ENCODE results near the gene ZBBX. TPM values are rescaled to one million over a fixed set of nuclear protein-coding genes. Genes with fewer than 3 reads are reported as not detected.

Gene ZBBX
- total RNA-seq, 1 donor from 2014 or later = 0.31 TPM

DNA sequence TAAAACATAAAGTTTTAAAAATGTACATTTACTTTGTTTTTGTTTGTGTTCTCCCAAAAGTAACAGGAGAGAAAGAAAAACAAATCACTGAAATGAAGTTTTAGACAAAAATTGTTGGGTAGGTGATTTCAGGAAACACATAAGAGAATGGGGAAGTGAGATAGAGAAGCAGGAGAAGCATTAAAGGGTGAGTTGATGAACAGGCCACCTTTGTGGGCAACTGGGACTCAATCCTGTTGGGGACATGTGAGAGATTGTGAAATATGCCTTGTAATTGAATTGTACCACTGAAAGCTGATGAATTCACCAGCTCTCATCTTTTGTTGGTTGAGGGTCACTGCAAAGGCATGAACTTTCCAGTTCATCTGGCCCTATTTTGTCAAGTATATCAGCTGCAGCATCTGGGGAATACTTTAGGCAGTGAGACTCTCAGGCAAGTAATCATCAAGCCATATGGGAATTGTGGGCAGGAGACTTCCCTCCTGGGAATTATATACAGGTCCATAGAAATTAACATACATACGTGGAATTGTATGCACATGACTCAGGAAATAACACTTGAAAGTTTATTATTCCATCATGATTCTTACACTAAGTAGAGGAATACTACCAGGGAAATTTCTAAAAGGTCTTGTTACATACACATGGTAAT lies 181.0 kb downstream of the ZBBX start:
- ATAC-seq = no peak
- DNase-seq (ENCODE audit: low spot score) = no peak
- intact Hi-C loops (cut with DNase I) = no loop called here

Other genes starting within 250 kb of the ZBBX start
- gene SERPINI2, start 93.7 kb upstream of the ZBBX start, total RNA-seq = not detected

Data from sciatic nerve (tissue), 2 donors.